Ishikawa (cell line): Measurements from ENCODE around the gene GLT6D1.

Source experiments
- CEBPB ChIP-seq: IDR thresholded peaks from 2 replicates; pipeline ENCODE4 v1.6.1; 2012
- CREB1 ChIP-seq: IDR thresholded peaks from 2 replicates; pipeline ENCODE4 v1.6.1; 2012; ENCODE audit warnings: low read depth
- EGR1 ChIP-seq: IDR thresholded peaks from 2 replicates; pipeline ENCODE4 v1.6.1; 2012
- EP300 ChIP-seq: IDR thresholded peaks from 2 replicates; pipeline ENCODE4 v1.6.1; 2012; ENCODE audit warnings: borderline replicate concordance
- FOXM1 ChIP-seq: IDR thresholded peaks from 2 replicates; pipeline ENCODE4 v1.6.1; 2012; ENCODE audit warnings: low read depth, borderline replicate concordance
- MAX ChIP-seq: IDR thresholded peaks from 2 replicates; pipeline ENCODE4 v1.6.1; 2012
- NFIC ChIP-seq: IDR thresholded peaks from 2 replicates; pipeline ENCODE4 v1.6.1; 2012
- RAD21 ChIP-seq: IDR thresholded peaks from 2 replicates; pipeline ENCODE4 v1.6.1; 2012; ENCODE audit warnings: low read depth
- REST ChIP-seq: IDR thresholded peaks from 2 replicates; pipeline ENCODE4 v1.6.1; 2012; ENCODE audit warnings: low read depth, mild to moderate bottlenecking
- TAF1 ChIP-seq: IDR thresholded peaks from 2 replicates; pipeline ENCODE4 v1.6.1; 2012; ENCODE audit warnings: low read depth, mild to moderate bottlenecking
- TCF12 ChIP-seq: IDR thresholded peaks from 2 replicates; pipeline ENCODE4 v1.6.1; 2012; ENCODE audit warnings: low read depth
- TEAD4 ChIP-seq: IDR thresholded peaks from 2 replicates; pipeline ENCODE4 v1.6.1; 2012
- USF1 ChIP-seq: IDR thresholded peaks from 2 replicates; pipeline ENCODE4 v1.6.1; 2012
- YY1 ChIP-seq: IDR thresholded peaks from 2 replicates; pipeline ENCODE4 v1.6.1; 2012; ENCODE audit warnings: low read depth
- ZBTB7A ChIP-seq: IDR thresholded peaks from 2 replicates; pipeline ENCODE4 v1.6.1; 2012; ENCODE audit warnings: low read depth

The GLT6D1 gene

GRCh38 chr9:135611875-135612209, 27.5 kb downstream of the GLT6D1 start:
- TF ChIP-seq TEAD4 (no peak), USF1 (no peak), RAD21 (no peak), TCF12 (no peak), MAX (no peak), YY1 (no peak)

- TF ChIP-seq TEAD4 = no peak
- no peak for TF ChIP-seq CREB1
- TF ChIP-seq TCF12 = no peak
- TF ChIP-seq ZBTB7A = no peak
- no peak for TF ChIP-seq EP300
- no peak for TF ChIP-seq MAX
- TF ChIP-seq RAD21 = no peak
- TF ChIP-seq REST = no peak
- TF ChIP-seq FOXM1 = no peak
- TF ChIP-seq EGR1 = no peak
- no peak for TF ChIP-seq CEBPB
- no peak for TF ChIP-seq USF1
- no peak for TF ChIP-seq NFIC
- no peak for TF ChIP-seq YY1
- no peak for TF ChIP-seq TAF1
These were observed 28.0 kb downstream of the GLT6D1 start for GRCh38 chr9:135611142-135611874.

GRCh38 chr9:135610290-135611141, 28.8 kb downstream of the GLT6D1 start:
- TF ChIP-seq TEAD4 = no peak
- no peak for TF ChIP-seq EP300
- no peak for TF ChIP-seq RAD21
- TF ChIP-seq CREB1 = no peak
- no peak for TF ChIP-seq MAX
- no peak for TF ChIP-seq TCF12
- no peak for TF ChIP-seq NFIC
- TF ChIP-seq REST = no peak
- no peak for TF ChIP-seq CEBPB
- TF ChIP-seq EGR1 = no peak
- TF ChIP-seq TAF1 = no peak
- no peak for TF ChIP-seq ZBTB7A

- TF ChIP-seq NFIC (no peak), MAX (no peak), TCF12 (no peak), RAD21 (no peak), CREB1 (no peak), REST (no peak), EGR1 (no peak), TEAD4 (no peak), ZBTB7A (no peak)
These were observed 29.9 kb downstream of the GLT6D1 start for GRCh38 chr9:135609366-135609955.
